K562 (cell line): ENCODE data around the gene TMEM147.

Experiments
- ETS1 ChIP-seq: conservative IDR thresholded peaks from 2 replicates; pipeline ENCODE4 v1.6.1; 2011; ENCODE audit warnings: low read depth, mild to moderate bottlenecking, low read length; ENCODE audit not compliant: control insufficient read depth
- JUND ChIP-seq, 2 experiments: IDR thresholded peaks; 2 replicates in 1 of 2; 3 replicates in 1 of 2; pipeline ENCODE4 v1.6.1; 2011; ENCODE audit warnings: borderline replicate concordance in 2 of 2, low read depth in 2 of 2, low read length in 2 of 2, improper control_type of control experiment in 1 of 2, missing biosample characterization in 1 of 2, missing genetic modification characterization in 1 of 2, missing genetic modification reagents in 1 of 2
- MYBL2 ChIP-seq, 2 experiments: fragments of 450-650 bp in 1 of 2; sonication (generic) in 1 of 2; formaldehyde crosslinking in 1 of 2; IDR thresholded peaks; 2 replicates each; pipeline versions ENCODE4 v1.6.1 to v1.8.1; 2017 to 2022; ENCODE audit warnings: borderline replicate concordance in 1 of 2, inconsistent platforms in 1 of 2, low read depth in 1 of 2, mild to moderate bottlenecking in 1 of 2, missing genetic modification reagents in 1 of 2, moderate library complexity in 1 of 2
- NEUROD1 ChIP-seq: fragments of 150-350 bp; IDR thresholded peaks from 2 replicates; pipeline ENCODE4 v1.6.1; 2014; ENCODE audit warnings: borderline replicate concordance, low read length, low read depth; ENCODE audit not compliant: partially characterized antibody
- POLR2A ChIP-seq: fragments of 450-650 bp; conservative IDR thresholded peaks from 2 replicates; pipeline ENCODE4 v1.6.1; 2016
- SIX5 ChIP-seq, 2 experiments: IDR thresholded peaks; 2 replicates each; pipeline ENCODE4 v1.6.1; 2011; ENCODE audit warnings: low read length in 2 of 2, borderline replicate concordance in 1 of 2, low read depth in 1 of 2, mild to moderate bottlenecking in 1 of 2, moderate library complexity in 1 of 2; ENCODE audit not compliant: insufficient read depth in 1 of 2
- SP1 ChIP-seq: sonication (generic); formaldehyde crosslinking; IDR thresholded peaks from 2 replicates; pipeline ENCODE4 v1.8.1; 2022; ENCODE audit warnings: mild to moderate bottlenecking, missing genetic modification reagents
- SP2 ChIP-seq: IDR thresholded peaks from 2 replicates; pipeline ENCODE4 v1.6.1; 2011; ENCODE audit warnings: mild to moderate bottlenecking, low read depth, low read length, moderate library complexity; ENCODE audit not compliant: poor library complexity, severe bottlenecking; ENCODE audit errors: extremely low read depth
- ZBTB7A ChIP-seq: IDR thresholded peaks from 2 replicates; pipeline ENCODE4 v1.6.1; 2011; ENCODE audit warnings: low read depth, mild to moderate bottlenecking, low read length, moderate library complexity, borderline replicate concordance; ENCODE audit not compliant: control insufficient read depth
- TF ChIP-seq, protein P1 (sequence below): fragments of 250-450 bp; sonication (Bioruptor Pico); IDR thresholded peaks from 2 replicates; pipeline ENCODE4 v1.8.0; 2022; ENCODE audit warnings: moderate library complexity, mild to moderate bottlenecking, inconsistent platforms

GRCh38 chr19:35578707-35579106 is 33.3 kb downstream of the TMEM147 start:
- TF ChIP-seq ZBTB7A (no peak), SP2 (no peak), SP1 (CRISPR knock-in tag) (no peak), JUND (IDR thresholded peaks at IDR 0.05; ENCODE audit: borderline replicate concordance, low read depth, low read length) (no peak), JUND (tag; IDR thresholded peaks at IDR 0.05; ENCODE audit: borderline replicate concordance, low read depth, low read length) (no peak), ETS1 (no peak), POLR2A (no peak), NEUROD1 (no peak), MYBL2 (IDR thresholded peaks at IDR 0.05; ENCODE audit: low read depth) (no peak), MYBL2 (CRISPR knock-in tag; IDR thresholded peaks at IDR 0.05; ENCODE audit: borderline replicate concordance) (no peak), SIX5 (IDR thresholded peaks at IDR 0.05; ENCODE audit: borderline replicate concordance in 1 of 2, insufficient read depth in 1 of 2, low read depth in 1 of 2, low read length in 2 of 2) (no peak)
- TF ChIP-seq, protein P1, sequence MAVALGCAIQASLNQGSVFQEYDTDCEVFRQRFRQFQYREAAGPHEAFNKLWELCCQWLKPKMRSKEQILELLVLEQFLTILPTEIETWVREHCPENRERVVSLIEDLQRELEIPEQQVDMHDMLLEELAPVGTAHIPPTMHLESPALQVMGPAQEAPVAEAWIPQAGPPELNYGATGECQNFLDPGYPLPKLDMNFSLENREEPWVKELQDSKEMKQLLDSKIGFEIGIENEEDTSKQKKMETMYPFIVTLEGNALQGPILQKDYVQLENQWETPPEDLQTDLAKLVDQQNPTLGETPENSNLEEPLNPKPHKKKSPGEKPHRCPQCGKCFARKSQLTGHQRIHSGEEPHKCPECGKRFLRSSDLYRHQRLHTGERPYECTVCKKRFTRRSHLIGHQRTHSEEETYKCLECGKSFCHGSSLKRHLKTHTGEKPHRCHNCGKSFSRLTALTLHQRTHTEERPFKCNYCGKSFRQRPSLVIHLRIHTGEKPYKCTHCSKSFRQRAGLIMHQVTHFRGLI: no peak
